ENCODE results near the gene EBNA1BP2. TPM values are rescaled to one million over a fixed set of nuclear protein-coding genes. Genes with fewer than 3 reads are reported as not detected.

EBNA1BP2 gene
- total and polyA plus RNA-seq, 2 of the 13 experiments (the other 11 are each of a cell fraction or from before 2014, with no cell fraction given) = 27.1 to 102 TPM

GRCh38 chr1:43171876-43172526, at the start of gene EBNA1BP2, which contains the start of gene CFAP57 (continued):
- TF ChIP-seq POLR2AphosphoS5 (IDR thresholded peaks at IDR 0.05; ENCODE audit: low read depth, low read length) (peak; percentile 89), ZHX2 (IDR thresholded peaks at IDR 0.05; ENCODE audit: low read depth) (peak; percentile 44; the same call in 1 of the 2 replicates), ZHX2 (CRISPR knock-in tag; IDR thresholded peaks at IDR 0.05; ENCODE audit: borderline replicate concordance) (no peak), GTF2F1 (IDR thresholded peaks at IDR 0.05; ENCODE audit: low read length) (no peak), SCMH1 (CRISPR knock-in tag; IDR thresholded peaks at IDR 0.05; ENCODE audit: borderline replicate concordance) (no peak), NAIF1 (CRISPR knock-in tag; IDR thresholded peaks at IDR 0.05; ENCODE audit: borderline replicate concordance) (no peak), CREM (IDR thresholded peaks at IDR 0.05) (peak; percentile 34; the same call in 1 of the 2 replicates), CREM (CRISPR knock-in tag; IDR thresholded peaks at IDR 0.05) (no peak), HMGXB3 (CRISPR knock-in tag; IDR thresholded peaks at IDR 0.05; ENCODE audit: borderline replicate concordance) (no peak), GPN1 (CRISPR knock-in tag; IDR thresholded peaks at IDR 0.05; ENCODE audit: borderline replicate concordance) (no peak), ZNF883 (CRISPR knock-in tag; IDR thresholded peaks at IDR 0.05; ENCODE audit: not compliant biosample characterization) (no peak), TEAD2 (CRISPR knock-in tag; IDR thresholded peaks at IDR 0.05) (no peak; the same call in 1 of the 2 replicates), ZSCAN25 (CRISPR knock-in tag; IDR thresholded peaks at IDR 0.05) (no peak), ZNF3 (CRISPR knock-in tag; IDR thresholded peaks at IDR 0.05) (no peak), HNRNPK (IDR thresholded peaks at IDR 0.05; ENCODE audit: low read depth, low read length, poor library complexity, severe bottlenecking) (no peak), MTA3 (CRISPR knock-in tag; IDR thresholded peaks at IDR 0.05) (no peak), ZNF124 (CRISPR knock-in tag; IDR thresholded peaks at IDR 0.05) (no peak), CAMTA2 (CRISPR knock-in tag; IDR thresholded peaks at IDR 0.05; ENCODE audit: borderline replicate concordance) (0 out of 2 replicates have a peak, but pooled peaks have one; percentile 88), ZNF891 (CRISPR knock-in tag; IDR thresholded peaks at IDR 0.05) (peak; percentile 86; the same call in 1 of the 2 replicates), NCOA2 (CRISPR knock-in tag; IDR thresholded peaks at IDR 0.05) (no peak), TGIF2 (CRISPR knock-in tag; IDR thresholded peaks at IDR 0.05) (peak; percentile 74; the same call in 1 of the 2 replicates), HDAC6 (IDR thresholded peaks at IDR 0.05; ENCODE audit: low read depth, low read length) (no peak)
